ENCODE data around the gene NT5C1A. TPM values are rescaled to one million over a fixed set of nuclear protein-coding genes. Genes with fewer than 3 reads are reported as not detected.

Gene NT5C1A
- total RNA-seq, 1 experiment from 2014 or later = not detected

DNA sequence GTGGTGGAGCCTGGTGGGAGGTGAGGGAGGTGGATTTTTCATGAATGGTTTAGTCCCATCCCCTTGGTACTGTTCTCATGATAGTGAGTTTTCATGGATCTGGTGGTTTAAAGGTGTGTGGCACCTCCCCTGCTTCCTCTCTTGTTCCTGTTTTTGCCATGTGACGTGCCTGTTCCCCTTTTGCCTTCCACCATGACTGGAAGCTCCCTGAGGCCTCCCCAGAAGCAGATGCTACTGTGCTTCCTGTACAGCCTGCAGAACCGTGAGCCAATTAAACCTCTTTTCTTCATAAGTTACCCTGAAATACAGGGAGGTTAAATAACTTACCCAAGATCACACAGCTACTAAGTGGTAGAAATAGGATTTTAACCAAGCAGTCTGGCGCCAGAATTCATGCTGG lies 28.2 kb downstream of the NT5C1A start:
- Histone ChIP-seq H3K9me3 (ENCODE audit: control insufficient read depth, low read depth, low read length) (no peaks in the 10 kb centered on the region), H2BK5ac (ENCODE audit: insufficient read length, low read length) (no peak overlapping the region), H3K14ac (ENCODE audit: insufficient read depth, low read length) (no peak overlapping the region), H3K18ac (ENCODE audit: insufficient read length, low read depth, low read length) (no peak overlapping the region), H3K27ac (ENCODE audit: insufficient read length, low read depth, low read length) (no peak overlapping the region), H2AK5ac (ENCODE audit: insufficient read length, low read length) (no peak overlapping the region), H3K27me3 (ENCODE audit: insufficient read depth, low read length) (peaks cover 1% of the 10 kb centered on the region; the same call in 1 of the 2 replicates), H4K8ac (replicated peaks; ENCODE audit: insufficient read length, low read depth, low read length) (no peak overlapping the region), H3K79me1 (ENCODE audit: insufficient read depth, low read depth, low read length, poor library complexity, severe bottlenecking) (no peaks in the 10 kb centered on the region), H3K23me2 (ENCODE audit: insufficient read length, low read depth, low read length, poor library complexity, severe bottlenecking) (no peaks in the 10 kb centered on the region), H3K56ac (ENCODE audit: insufficient read length, low read depth, low read length) (no peak overlapping the region), H2BK20ac (ENCODE audit: low read depth, low read length, poor library complexity, severe bottlenecking) (no peak overlapping the region), H3T11ph (ENCODE audit: low read length) (no peak overlapping the region), H3K9ac (ENCODE audit: extremely low read depth, insufficient read length, low read length) (no peak overlapping the region), H2BK120ac (ENCODE audit: low read depth, low read length, poor library complexity, severe bottlenecking) (no peak overlapping the region), H4K91ac (ENCODE audit: insufficient read length, low read depth, low read length) (no peak overlapping the region), H3K4me2 (ENCODE audit: insufficient read depth, insufficient read length, low read length) (no peak overlapping the region), H3K79me2 (ENCODE audit: insufficient read depth, low read length) (no peaks in the 10 kb centered on the region), H3K4me1 (ENCODE audit: insufficient read depth, low read length) (no peaks in the 10 kb centered on the region), H4K5ac (ENCODE audit: insufficient read length, low read depth, low read length) (no peak overlapping the region), H2BK12ac (ENCODE audit: insufficient read length, low read depth, low read length) (no peak overlapping the region), H4K20me1 (ENCODE audit: control insufficient read depth, insufficient read depth, insufficient read length) (no peaks in the 10 kb centered on the region), H3K4ac (ENCODE audit: low read depth, low read length) (no peak overlapping the region), H2BK15ac (ENCODE audit: low read depth, low read length) (no peak overlapping the region), H3K23ac (ENCODE audit: insufficient read length, low read depth, low read length) (no peak overlapping the region), H2AFZ (ENCODE audit: low read length) (no peak overlapping the region)
- H3K4me3 Mint-ChIP-seq = no peak overlapping the region
- peaks cover 85% of the 10 kb centered on the region for H3K27me3 Mint-ChIP-seq (ENCODE audit: low read depth)
- H3K9me3 Mint-ChIP-seq = no peaks in the 10 kb centered on the region
- no CpG with 5 or more reads among the region's 3 CpGs for WGBS (ENCODE audit: extremely low coverage, insufficient read length, low lambda C conversion rate)
- H3K36me3 Mint-ChIP-seq (ENCODE audit: insufficient read depth in 1 of 3, low read depth in 3 of 3) = no peaks in the 10 kb centered on the region
- no peak overlapping the region; a peak in 1 of 7 replicates for H3K27ac Mint-ChIP-seq
- TF ChIP-seq CTCF (conservative IDR thresholded peaks at IDR 0.05) = no peak
- DNase-seq = no peak
- peaks cover 9 to 25% of the 10 kb centered on the region in 2 experiments for H3K4me1 Mint-ChIP-seq
